ENCODE data around the gene ACYP2. TPM values are rescaled to one million over a fixed set of nuclear protein-coding genes. Genes with fewer than 3 reads are reported as not detected.

The ACYP2 gene
- total RNA-seq, 1 donor from 2014 or later: 7.0 TPM

GRCh38 chr2:54240515-54241469, 125.4 kb downstream of the ACYP2 start:
- no peak for TF ChIP-seq CTCF (IDR thresholded peaks at IDR 0.05; ENCODE audit: unreplicated experiment)
- H3K27me3 Mint-ChIP-seq (ENCODE audit: unreplicated experiment): no peaks in the 10 kb centered on the region
- no peak overlapping the region for H3K4me3 Mint-ChIP-seq (ENCODE audit: unreplicated experiment)
- H3K27ac Mint-ChIP-seq (ENCODE audit: unreplicated experiment): no peak overlapping the region
- no peaks in the 10 kb centered on the region for H3K36me3 Mint-ChIP-seq (ENCODE audit: low read depth, unreplicated experiment)
- H3K4me1 Mint-ChIP-seq (ENCODE audit: unreplicated experiment): no peaks in the 10 kb centered on the region
- no peaks in the 10 kb centered on the region for H3K9me3 Mint-ChIP-seq (ENCODE audit: unreplicated experiment)
- DNase-seq (ENCODE audit: low spot score): no peak

- Mint-ChIP-seq H3K4me3 (ENCODE audit: unreplicated experiment) (no peak overlapping the region), H3K27ac (ENCODE audit: unreplicated experiment) (no peak overlapping the region), H3K27me3 (ENCODE audit: unreplicated experiment) (no peaks in the 10 kb centered on the region), H3K36me3 (ENCODE audit: low read depth, unreplicated experiment) (no peaks in the 10 kb centered on the region), H3K4me1 (ENCODE audit: unreplicated experiment) (no peaks in the 10 kb centered on the region), H3K9me3 (ENCODE audit: unreplicated experiment) (no peaks in the 10 kb centered on the region)
- TF ChIP-seq CTCF (IDR thresholded peaks at IDR 0.05; ENCODE audit: unreplicated experiment): no peak
- no peak for DNase-seq (ENCODE audit: low spot score)
Observed at GRCh38 chr2:54247115-54247514, 131.7 kb downstream of the ACYP2 start.

DNA sequence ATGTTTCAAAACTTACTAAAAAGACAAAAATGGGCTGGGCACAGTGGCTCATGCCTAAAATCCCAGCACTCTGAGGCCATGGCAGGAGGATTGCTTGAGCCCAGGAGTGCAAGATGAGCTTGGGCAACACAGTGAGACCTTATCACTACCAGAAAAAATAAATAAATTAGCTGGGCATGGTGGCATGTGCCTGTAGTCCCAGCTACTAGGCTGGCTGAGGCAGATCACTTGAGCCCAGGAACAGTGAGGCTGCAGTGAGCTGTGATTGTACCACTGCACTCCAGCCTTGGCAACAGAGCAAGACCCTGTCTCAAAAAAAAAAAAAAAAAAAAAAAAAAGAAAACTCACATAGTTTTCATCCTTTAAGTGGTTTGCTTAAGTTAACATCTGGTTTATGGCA, 134.2 kb downstream of the ACYP2 start:
- H3K27me3 Mint-ChIP-seq (ENCODE audit: unreplicated experiment): peaks cover 8% of the 10 kb centered on the region
- no peak for TF ChIP-seq CTCF (IDR thresholded peaks at IDR 0.05; ENCODE audit: unreplicated experiment)
- H3K4me3 Mint-ChIP-seq (ENCODE audit: unreplicated experiment): no peak overlapping the region
- H3K36me3 Mint-ChIP-seq (ENCODE audit: low read depth, unreplicated experiment): no peaks in the 10 kb centered on the region
- no peak for DNase-seq (ENCODE audit: low spot score)
- H3K4me1 Mint-ChIP-seq (ENCODE audit: unreplicated experiment): no peaks in the 10 kb centered on the region
- no peaks in the 10 kb centered on the region for H3K9me3 Mint-ChIP-seq (ENCODE audit: unreplicated experiment)
- no peak overlapping the region for H3K27ac Mint-ChIP-seq (ENCODE audit: unreplicated experiment)

GRCh38 chr2:54254180-54254579, 138.8 kb downstream of the ACYP2 start:
- no peak for DNase-seq (ENCODE audit: low spot score)
- no peaks in the 10 kb centered on the region for H3K9me3 Mint-ChIP-seq (ENCODE audit: unreplicated experiment)
- no peaks in the 10 kb centered on the region for H3K36me3 Mint-ChIP-seq (ENCODE audit: low read depth, unreplicated experiment)
- no peak for TF ChIP-seq CTCF (IDR thresholded peaks at IDR 0.05; ENCODE audit: unreplicated experiment)
- H3K27ac Mint-ChIP-seq (ENCODE audit: unreplicated experiment): no peak overlapping the region
- no peaks in the 10 kb centered on the region for H3K4me1 Mint-ChIP-seq (ENCODE audit: unreplicated experiment)
- no peak overlapping the region for H3K4me3 Mint-ChIP-seq (ENCODE audit: unreplicated experiment)
- peaks cover 9% of the 10 kb centered on the region for H3K27me3 Mint-ChIP-seq (ENCODE audit: unreplicated experiment)

Data from endothelial cell (in vitro differentiated cells).